Natural killer cell (primary cell): Measurements from ENCODE around the gene TBC1D10B. TPM values are rescaled to one million over a fixed set of nuclear protein-coding genes. Genes with fewer than 3 reads are reported as not detected.

Experiments used
- ATAC-seq, 3 donors: fragments of 150-1000 bp in 2 of 3; fragments of 200-7000 bp in 1 of 3; cut with Tn5 transposase; 1 replicate in 1 of 3; 2 replicates in 2 of 3; pipeline ENCODE4 v1.10.0; 2021; ENCODE audit warnings: mild to moderate bottlenecking in 2 of 3, moderate library complexity in 2 of 3
- DNase-seq, 2 donors: peaks; one replicate each; pipeline versions ENCODE4 v3.0.0 to v3.0.0-alpha.2; 2013 to 2021; ENCODE audit warnings: mixed read lengths in 1 of 2
- H3K27ac ChIP-seq: one replicate; pipeline ENCODE4 v1.5.1; 2013; ENCODE audit warnings: mild to moderate bottlenecking, low read length
- H3K27me3 ChIP-seq: one replicate; pipeline ENCODE4 v1.6.1; 2013; ENCODE audit warnings: low read length; ENCODE audit not compliant: control insufficient read depth, insufficient read depth
- H3K36me3 ChIP-seq: one replicate; pipeline ENCODE4 v1.6.1; 2013; ENCODE audit warnings: low read length; ENCODE audit not compliant: control insufficient read depth, insufficient read depth
- H3K4me1 ChIP-seq: one replicate; pipeline ENCODE4 v1.6.1; 2013; ENCODE audit warnings: low read length; ENCODE audit not compliant: control insufficient read depth, insufficient read depth
- H3K4me3 ChIP-seq: one replicate; pipeline ENCODE4 v1.5.1; 2013; ENCODE audit warnings: low read length
- H3K9me3 ChIP-seq: one replicate; pipeline ENCODE4 v1.6.1; 2013; ENCODE audit warnings: low read length; ENCODE audit not compliant: control insufficient read depth, insufficient read depth
- H3K27ac Mint-ChIP-seq, 2 donors: one replicate each; pipeline ENCODE4 v1.8.0; 2022; ENCODE audit warnings: mild to moderate bottlenecking in 2 of 2, mixed read lengths in 2 of 2, moderate library complexity in 1 of 2
- H3K27me3 Mint-ChIP-seq, 2 donors: one replicate each; pipeline ENCODE4 v1.8.0; 2022; ENCODE audit warnings: low read depth in 2 of 2, mixed read lengths in 2 of 2
- H3K36me3 Mint-ChIP-seq: one replicate; pipeline ENCODE4 v1.8.0; 2022; ENCODE audit warnings: mixed read lengths
- H3K4me1 Mint-ChIP-seq, 2 donors: one replicate each; pipeline ENCODE4 v1.8.0; 2022; ENCODE audit warnings: mixed read lengths in 2 of 2
- H3K4me3 Mint-ChIP-seq: one replicate; pipeline ENCODE4 v1.8.0; 2022; ENCODE audit warnings: mild to moderate bottlenecking, moderate library complexity, mixed read lengths
- H3K9me3 Mint-ChIP-seq, 2 donors: one replicate each; pipeline ENCODE4 v1.8.0; 2022; ENCODE audit warnings: mixed read lengths in 2 of 2
- WGBS: methylation state at CpG from one replicate; pipeline ENCODE4 v1.1.7; 2013; ENCODE audit warnings: missing lambda C conversion rate; ENCODE audit not compliant: insufficient coverage; 5-methylcytosine and 5-hydroxymethylcytosine counted together
- intact Hi-C: fragments of 100-400 bp; cut with micrococcal nuclease; formaldehyde crosslinking; loops from one replicate; pipeline ENCODE4 v1.14.2; 2022
- total RNA-seq, 4 donors: library from RNA; stranded (reverse); fragments of 120-200 nt in 1 of 4; gene quantifications; one replicate each; pipeline versions ENCODE4 v1.2.3 to v1.2.4, GENCODE V29; 2013 to 2022
- TF ChIP-seq, protein P1 (sequence below): fragments of 200-600 bp; IDR thresholded peaks from one replicate; pipeline ENCODE4 v1.8.0; 2022; ENCODE audit warnings: antibody characterized with exemption

Gene TBC1D10B
- total RNA-seq, 3 donors from 2014 or later (not counting 1 experiment from before 2014, with no cell fraction given), result 43.0 to 55.3 (median 50.2) TPM

DNA sequence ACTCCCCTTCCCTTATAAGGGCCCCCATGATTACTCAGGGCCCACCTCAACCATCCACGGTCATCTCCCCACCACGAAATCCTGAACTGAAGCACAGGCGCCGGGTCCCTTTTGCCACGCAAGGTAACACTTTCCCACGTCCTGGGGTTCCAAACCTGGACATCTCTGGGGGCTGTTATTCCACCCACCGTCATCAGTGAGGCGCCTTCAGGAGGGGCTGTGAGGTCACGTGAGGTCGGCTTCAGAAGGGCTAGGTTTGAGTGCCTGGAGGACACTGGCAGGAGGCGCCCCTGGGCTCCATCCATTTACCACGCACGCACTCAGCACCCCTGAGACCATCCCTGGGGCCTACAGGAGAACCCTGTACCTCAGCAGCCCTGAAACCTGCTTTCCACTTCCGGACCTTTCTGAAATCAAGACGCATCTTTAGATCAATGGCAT is 19.3 kb downstream of the TBC1D10B start:
- Mint-ChIP-seq H3K36me3 (no peaks in the 10 kb centered on the region), H3K27ac (peak overlapping the region; percentile 88 to 94), H3K27me3 (no peaks in the 10 kb centered on the region), H3K4me3 (peak overlapping the region; percentile 70), H3K4me1 (peaks cover 65 to 70% of the 10 kb centered on the region in 2 donors), H3K9me3 (no peaks in the 10 kb centered on the region)
- Histone ChIP-seq H3K27me3 (no peaks in the 10 kb centered on the region), H3K36me3 (peaks cover 28% of the 10 kb centered on the region), H3K4me3 (no peak overlapping the region), H3K9me3 (no peaks in the 10 kb centered on the region), H3K27ac (peak overlapping the region; percentile 82), H3K4me1 (peaks cover 68% of the 10 kb centered on the region)
- ATAC-seq (no peak), DNase-seq (peak in 1 of 2 donors; percentile 5)
- TF ChIP-seq, protein P1, sequence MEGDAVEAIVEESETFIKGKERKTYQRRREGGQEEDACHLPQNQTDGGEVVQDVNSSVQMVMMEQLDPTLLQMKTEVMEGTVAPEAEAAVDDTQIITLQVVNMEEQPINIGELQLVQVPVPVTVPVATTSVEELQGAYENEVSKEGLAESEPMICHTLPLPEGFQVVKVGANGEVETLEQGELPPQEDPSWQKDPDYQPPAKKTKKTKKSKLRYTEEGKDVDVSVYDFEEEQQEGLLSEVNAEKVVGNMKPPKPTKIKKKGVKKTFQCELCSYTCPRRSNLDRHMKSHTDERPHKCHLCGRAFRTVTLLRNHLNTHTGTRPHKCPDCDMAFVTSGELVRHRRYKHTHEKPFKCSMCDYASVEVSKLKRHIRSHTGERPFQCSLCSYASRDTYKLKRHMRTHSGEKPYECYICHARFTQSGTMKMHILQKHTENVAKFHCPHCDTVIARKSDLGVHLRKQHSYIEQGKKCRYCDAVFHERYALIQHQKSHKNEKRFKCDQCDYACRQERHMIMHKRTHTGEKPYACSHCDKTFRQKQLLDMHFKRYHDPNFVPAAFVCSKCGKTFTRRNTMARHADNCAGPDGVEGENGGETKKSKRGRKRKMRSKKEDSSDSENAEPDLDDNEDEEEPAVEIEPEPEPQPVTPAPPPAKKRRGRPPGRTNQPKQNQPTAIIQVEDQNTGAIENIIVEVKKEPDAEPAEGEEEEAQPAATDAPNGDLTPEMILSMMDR, result no peak
- WGBS, result 67% methylated on average over 15 of the region's 15 CpGs
- intact Hi-C loops, result loop anchor here (2.0 kb wide), 2 partner anchors 46 to 66 kb away; no protein-coding TSS in a partner anchor

DNA sequence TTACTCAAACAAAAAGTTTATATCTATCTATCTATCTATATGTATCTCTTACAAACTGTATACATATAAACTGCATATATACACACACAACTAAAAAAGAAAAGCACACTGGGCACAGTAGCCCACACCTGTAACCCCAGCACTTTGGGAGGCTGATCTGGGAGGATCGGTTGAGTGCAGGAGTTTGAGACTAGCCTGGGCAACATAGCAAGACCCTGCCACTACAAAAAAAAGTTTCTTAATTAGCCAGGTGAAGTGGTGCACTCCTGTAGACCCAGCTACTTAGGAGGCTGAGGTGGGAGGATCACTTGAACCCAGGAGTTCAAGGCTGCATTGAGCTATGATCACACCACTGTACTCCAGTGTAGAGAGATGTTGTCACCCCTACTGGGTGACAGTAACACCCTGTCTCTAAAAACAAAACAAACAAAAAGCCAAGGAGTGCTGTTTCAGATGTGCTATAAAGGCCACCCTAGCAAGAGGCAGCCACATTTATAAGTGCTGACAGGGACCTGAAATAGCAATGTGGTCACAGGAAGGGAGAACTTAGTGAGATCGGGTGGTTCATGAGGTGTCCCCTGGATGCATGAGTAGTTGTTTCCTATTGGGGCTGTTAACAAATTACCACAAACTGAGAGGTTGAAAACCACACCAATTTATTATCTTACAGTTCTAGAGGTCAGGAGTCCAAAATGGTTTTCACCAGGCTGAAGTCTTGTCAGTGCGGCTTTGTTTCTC is 20.0 kb downstream of the TBC1D10B start:
- peak overlapping the region; percentile 82 for H3K27ac ChIP-seq

DNA sequence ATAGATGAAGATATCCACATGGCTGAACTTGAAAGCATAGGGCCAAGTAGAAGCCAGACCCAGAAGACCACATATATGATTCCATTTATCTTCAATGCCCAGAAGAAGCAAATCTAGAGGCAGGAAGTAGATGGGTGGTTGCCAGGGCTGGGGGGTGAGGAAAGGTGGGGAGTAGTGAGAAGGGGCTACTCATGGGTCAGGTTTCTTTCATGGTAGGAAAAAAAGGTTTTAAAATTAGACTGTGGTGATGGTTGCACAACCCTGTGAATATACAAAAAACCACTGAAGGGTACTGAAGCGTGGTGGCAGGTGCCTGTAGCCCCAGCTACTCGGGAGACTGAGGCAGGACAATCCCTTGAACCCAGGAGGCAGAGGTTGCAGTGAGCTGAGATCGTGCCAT is 20.6 kb downstream of the TBC1D10B start:
- DNase-seq, result peak in 1 of 2 donors; percentile 19
- Mint-ChIP-seq H3K27ac (peak overlapping the region; percentile 88 to 94), H3K4me1 (peaks cover 55 to 59% of the 10 kb centered on the region in 2 donors), H3K4me3 (peak overlapping the region; percentile 70), H3K36me3 (no peaks in the 10 kb centered on the region), H3K9me3 (no peaks in the 10 kb centered on the region), H3K27me3 (no peaks in the 10 kb centered on the region)
- H3K27me3 ChIP-seq, result no peaks in the 10 kb centered on the region
- peak; percentile 35 to 43 (median 41) for ATAC-seq
- no peaks in the 10 kb centered on the region for H3K9me3 ChIP-seq
- WGBS, result 19% methylated on average over 3 of the region's 3 CpGs
- H3K36me3 ChIP-seq, result peaks cover 28% of the 10 kb centered on the region
- H3K27ac ChIP-seq, result peak overlapping the region; percentile 82
- no peak overlapping the region for H3K4me3 ChIP-seq
- intact Hi-C loops, result loop anchor here (1.0 to 2.0 kb wide), 4 partner anchors 14 to 67 kb away; partner anchors contain the start of gene TBC1D10B
- H3K4me1 ChIP-seq, result peaks cover 59% of the 10 kb centered on the region
- TF ChIP-seq, protein P1, result no peak

More for the DNA sequence above, 20.0 kb downstream of the TBC1D10B start:
- Mint-ChIP-seq H3K4me3 (peak overlapping the region; percentile 70), H3K36me3 (no peaks in the 10 kb centered on the region), H3K27ac (peak overlapping the region; percentile 88 to 94), H3K4me1 (peaks cover 58 to 63% of the 10 kb centered on the region in 2 donors), H3K27me3 (no peaks in the 10 kb centered on the region), H3K9me3 (no peaks in the 10 kb centered on the region)
- peaks cover 28% of the 10 kb centered on the region for H3K36me3 ChIP-seq
- DNase-seq (peak; percentile 52 to 63), ATAC-seq (peak; percentile 68 to 76 (median 74))
- intact Hi-C loops, result loop anchor here (1.0 to 2.0 kb wide), 4 partner anchors 15 to 66 kb away; partner anchors contain the start of gene TBC1D10B
- peaks cover 61% of the 10 kb centered on the region for H3K4me1 ChIP-seq
- 44% methylated on average over 3 of the region's 3 CpGs for WGBS
- no peak overlapping the region for H3K4me3 ChIP-seq
- TF ChIP-seq, protein P1, result no peak
- H3K27me3 ChIP-seq, result no peaks in the 10 kb centered on the region
- H3K9me3 ChIP-seq, result no peaks in the 10 kb centered on the region
